ENCODE results near the gene COA7. TPM values are rescaled to one million over a fixed set of nuclear protein-coding genes. Genes with fewer than 3 reads are reported as not detected.

The COA7 gene
- total RNA-seq, 1 donor from 2014 or later = 12.0 TPM

DNA sequence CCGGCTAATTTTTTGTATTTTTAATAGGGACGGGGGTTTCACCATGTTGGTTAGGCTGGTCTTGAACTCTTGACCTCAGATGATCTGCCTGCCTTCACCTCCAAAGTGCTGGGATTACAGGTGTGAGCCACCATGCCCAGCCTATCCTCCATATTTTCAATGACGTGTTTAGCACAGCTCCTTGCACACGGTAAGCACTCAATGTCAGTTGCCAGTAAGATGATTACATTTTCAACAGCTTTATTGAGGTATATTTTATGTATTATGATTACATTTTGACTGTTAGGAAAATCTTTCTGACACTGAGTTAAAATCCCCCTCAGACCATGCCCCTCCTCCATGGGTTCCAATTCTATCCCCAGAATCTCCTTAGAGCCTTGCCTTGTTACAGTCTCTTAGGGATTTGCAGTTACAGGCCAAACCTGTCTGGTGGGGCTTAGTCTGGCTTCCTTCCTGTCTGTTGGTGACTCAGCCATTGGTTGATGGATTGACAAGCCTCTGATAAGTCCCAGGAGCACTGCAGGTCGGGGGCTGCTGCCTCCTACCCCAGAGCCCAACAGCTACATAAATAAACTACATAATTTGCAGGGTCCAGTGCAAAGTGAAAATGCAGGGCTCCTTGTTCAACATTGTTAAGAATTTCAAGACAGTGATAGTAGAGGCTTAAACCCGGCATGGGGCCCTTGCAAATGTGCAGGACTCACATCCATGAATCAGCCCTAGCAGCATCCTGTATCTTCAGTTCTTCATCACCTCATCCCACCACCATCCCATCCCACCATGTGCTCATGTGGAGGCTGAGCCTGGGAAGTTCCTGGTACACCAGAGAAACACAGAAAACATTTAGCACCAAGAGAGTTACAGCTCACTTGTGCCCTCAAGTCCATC, 23.4 kb downstream of the COA7 start:
- Histone ChIP-seq H3K36me3 (ENCODE audit: control insufficient read depth in 3 of 3, insufficient read depth in 3 of 3, low read length in 3 of 3) (no peaks in the 10 kb centered on the region), H3K9ac (ENCODE audit: low read depth in 1 of 3, low read length in 3 of 3) (no peak overlapping the region), H3K4me1 (ENCODE audit: control insufficient read depth in 3 of 3, insufficient read depth in 3 of 3, low read length in 3 of 3) (peaks cover 26 to 30% (median 28%) of the 10 kb centered on the region in 3 donors), H3K4me3 (ENCODE audit: low read length in 3 of 3) (no peak overlapping the region), H3K9me3 (ENCODE audit: control insufficient read depth in 3 of 3, low read length in 3 of 3) (no peaks in the 10 kb centered on the region), H3K27me3 (ENCODE audit: control insufficient read depth in 3 of 3, insufficient read depth in 3 of 3, low read length in 3 of 3) (no peaks in the 10 kb centered on the region), H3K27ac (ENCODE audit: low read depth, low read length) (peak overlapping the region; percentile 79)

GRCh38 chr1:52673513-52673912, 24.6 kb downstream of the COA7 start:
- no peaks in the 10 kb centered on the region for H3K27me3 ChIP-seq (ENCODE audit: control insufficient read depth in 3 of 3, insufficient read depth in 3 of 3, low read length in 3 of 3)
- no peak overlapping the region for H3K9ac ChIP-seq (ENCODE audit: low read depth in 1 of 3, low read length in 3 of 3)
- peaks cover 20 to 26% (median 25%) of the 10 kb centered on the region in 3 donors for H3K4me1 ChIP-seq (ENCODE audit: control insufficient read depth in 3 of 3, insufficient read depth in 3 of 3, low read length in 3 of 3)
- H3K27ac ChIP-seq (ENCODE audit: low read depth, low read length) = peak overlapping the region; percentile 48
- H3K9me3 ChIP-seq (ENCODE audit: control insufficient read depth in 3 of 3, low read length in 3 of 3) = no peaks in the 10 kb centered on the region
- H3K4me3 ChIP-seq (ENCODE audit: low read length in 3 of 3) = no peak overlapping the region
- H3K36me3 ChIP-seq (ENCODE audit: control insufficient read depth in 3 of 3, insufficient read depth in 3 of 3, low read length in 3 of 3) = no peaks in the 10 kb centered on the region

DNA sequence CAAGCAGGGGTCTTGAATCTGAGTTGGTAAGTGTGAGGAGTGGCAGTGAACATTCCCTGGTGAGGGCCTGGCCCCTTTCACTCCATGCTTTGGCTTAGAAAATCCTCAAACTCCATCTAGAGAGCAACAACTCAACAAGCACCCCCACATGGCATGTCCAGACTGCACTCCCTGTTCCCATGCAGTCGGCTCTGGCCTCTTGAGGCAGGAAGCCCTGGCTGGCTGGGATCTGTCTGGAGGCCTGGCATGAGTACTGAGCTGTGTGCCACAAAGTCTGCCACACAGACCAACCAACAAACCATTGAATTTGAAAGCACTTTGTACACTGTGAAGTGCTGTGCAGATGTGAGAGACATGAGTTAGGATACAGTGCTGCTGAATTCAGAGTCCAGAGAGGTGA, 25.2 kb downstream of the COA7 start:
- H3K27ac ChIP-seq (ENCODE audit: low read depth, low read length) = peak overlapping the region; percentile 48
- H3K9me3 ChIP-seq (ENCODE audit: control insufficient read depth in 3 of 3, low read length in 3 of 3) = no peaks in the 10 kb centered on the region
- H3K4me3 ChIP-seq (ENCODE audit: low read length in 3 of 3) = no peak overlapping the region
- no peaks in the 10 kb centered on the region for H3K36me3 ChIP-seq (ENCODE audit: control insufficient read depth in 3 of 3, insufficient read depth in 3 of 3, low read length in 3 of 3)
- no peaks in the 10 kb centered on the region for H3K27me3 ChIP-seq (ENCODE audit: control insufficient read depth in 3 of 3, insufficient read depth in 3 of 3, low read length in 3 of 3)
- peak overlapping the region in 2 of 3 donors; percentile 14 to 41 for H3K9ac ChIP-seq (ENCODE audit: low read depth in 1 of 3, low read length in 3 of 3)
- H3K4me1 ChIP-seq (ENCODE audit: control insufficient read depth in 3 of 3, insufficient read depth in 3 of 3, low read length in 3 of 3) = peaks cover 20 to 27% (median 25%) of the 10 kb centered on the region in 3 donors

DNA sequence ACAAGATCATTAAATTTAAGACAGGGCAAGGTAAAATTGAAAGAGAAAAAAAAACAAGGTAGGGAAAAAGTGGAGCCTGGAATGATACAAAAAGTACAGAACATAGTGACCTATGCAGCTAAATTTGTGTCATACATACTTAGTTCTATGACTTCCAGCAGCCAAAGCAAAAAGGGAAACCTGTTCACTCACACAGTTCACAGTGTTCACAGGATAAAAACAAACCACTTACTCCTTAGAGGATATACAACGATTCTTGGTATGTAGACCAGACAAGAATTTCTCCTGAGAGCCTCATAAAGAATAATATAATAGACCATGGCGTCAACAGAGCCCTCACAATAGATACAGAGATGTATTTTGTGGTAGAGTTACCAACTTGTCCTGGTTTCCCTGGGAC, 27.5 kb downstream of the COA7 start:
- no peak overlapping the region for H3K9ac ChIP-seq (ENCODE audit: low read depth in 1 of 3, low read length in 3 of 3)

DNA sequence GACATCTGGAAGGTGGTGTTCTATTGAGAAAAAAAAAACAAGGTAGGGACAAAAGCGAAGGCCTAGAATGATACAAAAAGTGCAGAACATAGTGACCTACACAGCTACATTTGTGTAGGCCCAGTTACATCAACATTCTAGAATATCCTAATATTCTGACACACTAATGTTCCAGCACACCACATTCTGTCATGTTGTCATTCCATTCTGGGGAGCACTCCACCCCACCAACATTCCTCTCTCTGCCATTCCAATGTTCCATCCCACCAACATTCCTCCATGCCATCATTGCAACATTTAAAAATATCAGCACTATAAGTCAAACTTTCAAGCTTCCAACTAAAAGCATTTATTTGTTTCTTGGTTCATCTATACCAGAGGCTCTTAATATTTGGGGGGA, 28.5 kb downstream of the COA7 start:
- Histone ChIP-seq H3K4me1 (ENCODE audit: control insufficient read depth in 3 of 3, insufficient read depth in 3 of 3, low read length in 3 of 3) (peaks cover 5 to 15% (median 14%) of the 10 kb centered on the region in 3 donors), H3K27ac (ENCODE audit: low read depth, low read length) (no peak overlapping the region), H3K9ac (ENCODE audit: low read depth in 1 of 3, low read length in 3 of 3) (no peak overlapping the region), H3K9me3 (ENCODE audit: control insufficient read depth in 3 of 3, low read length in 3 of 3) (no peaks in the 10 kb centered on the region), H3K36me3 (ENCODE audit: control insufficient read depth in 3 of 3, insufficient read depth in 3 of 3, low read length in 3 of 3) (no peaks in the 10 kb centered on the region), H3K4me3 (ENCODE audit: low read length in 3 of 3) (no peak overlapping the region), H3K27me3 (ENCODE audit: control insufficient read depth in 3 of 3, insufficient read depth in 3 of 3, low read length in 3 of 3) (no peaks in the 10 kb centered on the region)

More for the DNA sequence above, 27.5 kb downstream of the COA7 start:
- H3K4me1 ChIP-seq (ENCODE audit: control insufficient read depth in 3 of 3, insufficient read depth in 3 of 3, low read length in 3 of 3) = peaks cover 5 to 12% (median 10%) of the 10 kb centered on the region in 3 donors
- H3K4me3 ChIP-seq (ENCODE audit: low read length in 3 of 3) = no peak overlapping the region
- H3K9me3 ChIP-seq (ENCODE audit: control insufficient read depth in 3 of 3, low read length in 3 of 3) = no peaks in the 10 kb centered on the region
- no peaks in the 10 kb centered on the region for H3K36me3 ChIP-seq (ENCODE audit: control insufficient read depth in 3 of 3, insufficient read depth in 3 of 3, low read length in 3 of 3)
- no peak overlapping the region for H3K27ac ChIP-seq (ENCODE audit: low read depth, low read length)
- H3K27me3 ChIP-seq (ENCODE audit: control insufficient read depth in 3 of 3, insufficient read depth in 3 of 3, low read length in 3 of 3) = no peaks in the 10 kb centered on the region

- Histone ChIP-seq H3K36me3 (ENCODE audit: control insufficient read depth in 3 of 3, insufficient read depth in 3 of 3, low read length in 3 of 3) (no peaks in the 10 kb centered on the region), H3K27ac (ENCODE audit: low read depth, low read length) (no peak overlapping the region), H3K4me1 (ENCODE audit: control insufficient read depth in 3 of 3, insufficient read depth in 3 of 3, low read length in 3 of 3) (peaks cover 5 to 15% (median 14%) of the 10 kb centered on the region in 3 donors), H3K27me3 (ENCODE audit: control insufficient read depth in 3 of 3, insufficient read depth in 3 of 3, low read length in 3 of 3) (no peaks in the 10 kb centered on the region), H3K4me3 (ENCODE audit: low read length in 3 of 3) (no peak overlapping the region), H3K9me3 (ENCODE audit: control insufficient read depth in 3 of 3, low read length in 3 of 3) (no peaks in the 10 kb centered on the region), H3K9ac (ENCODE audit: low read depth in 1 of 3, low read length in 3 of 3) (no peak overlapping the region)
Observed at GRCh38 chr1:52668711-52669110, 29.4 kb downstream of the COA7 start.

DNA sequence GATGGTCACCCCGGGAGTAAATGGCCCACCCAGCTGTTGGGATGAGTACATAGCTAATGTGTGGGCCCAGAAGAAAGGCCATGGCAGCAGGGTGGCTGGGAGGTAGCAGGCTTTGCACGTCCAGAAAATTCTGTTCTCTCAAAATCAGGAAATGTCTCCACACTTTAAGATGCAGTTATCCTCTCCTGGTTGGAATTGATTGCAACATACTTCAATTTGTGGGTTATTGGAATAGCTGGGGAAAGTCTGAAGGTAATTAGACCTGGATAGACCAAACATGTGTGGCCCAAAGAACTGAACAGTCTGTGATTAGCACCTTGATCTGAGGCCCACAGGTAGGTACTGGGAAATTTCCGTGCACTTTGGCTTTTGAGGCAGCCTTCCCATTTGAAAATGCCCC, 30.2 kb downstream of the COA7 start:
- Histone ChIP-seq H3K9me3 (ENCODE audit: control insufficient read depth in 3 of 3, low read length in 3 of 3) (no peaks in the 10 kb centered on the region), H3K36me3 (ENCODE audit: control insufficient read depth in 3 of 3, insufficient read depth in 3 of 3, low read length in 3 of 3) (no peaks in the 10 kb centered on the region), H3K9ac (ENCODE audit: low read depth in 1 of 3, low read length in 3 of 3) (no peak overlapping the region), H3K4me3 (ENCODE audit: low read length in 3 of 3) (no peak overlapping the region), H3K4me1 (ENCODE audit: control insufficient read depth in 3 of 3, insufficient read depth in 3 of 3, low read length in 3 of 3) (peaks cover 3 to 13% (median 11%) of the 10 kb centered on the region in 3 donors), H3K27ac (ENCODE audit: low read depth, low read length) (no peak overlapping the region), H3K27me3 (ENCODE audit: control insufficient read depth in 3 of 3, insufficient read depth in 3 of 3, low read length in 3 of 3) (no peaks in the 10 kb centered on the region)

DNA sequence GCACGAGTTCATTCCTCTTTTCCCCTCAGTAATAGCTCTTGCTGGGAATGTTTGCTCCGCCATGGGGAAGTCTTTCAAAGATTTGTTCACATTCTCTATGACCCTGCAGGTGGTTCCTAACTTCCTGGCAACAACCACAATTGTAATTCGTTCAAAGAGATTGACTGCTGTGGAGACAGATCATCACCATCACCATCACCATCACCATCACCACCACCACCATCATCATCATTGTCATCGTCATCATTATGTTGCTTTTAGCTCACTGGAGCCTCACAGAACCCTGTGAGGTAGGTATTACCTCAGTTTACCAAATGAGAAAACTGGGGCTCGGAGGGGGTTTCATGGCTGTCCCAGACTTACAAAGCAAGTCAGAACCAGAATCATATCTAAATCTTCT, 30.9 kb downstream of the COA7 start:
- Histone ChIP-seq H3K9ac (ENCODE audit: low read depth in 1 of 3, low read length in 3 of 3) (no peak overlapping the region), H3K27ac (ENCODE audit: low read depth, low read length) (no peak overlapping the region), H3K4me1 (ENCODE audit: control insufficient read depth in 3 of 3, insufficient read depth in 3 of 3, low read length in 3 of 3) (peaks cover 2 to 10% (median 10%) of the 10 kb centered on the region in 3 donors), H3K36me3 (ENCODE audit: control insufficient read depth in 3 of 3, insufficient read depth in 3 of 3, low read length in 3 of 3) (no peaks in the 10 kb centered on the region), H3K27me3 (ENCODE audit: control insufficient read depth in 3 of 3, insufficient read depth in 3 of 3, low read length in 3 of 3) (no peaks in the 10 kb centered on the region), H3K4me3 (ENCODE audit: low read length in 3 of 3) (no peak overlapping the region), H3K9me3 (ENCODE audit: control insufficient read depth in 3 of 3, low read length in 3 of 3) (no peaks in the 10 kb centered on the region)

GRCh38 chr1:52665006-52665941, 32.9 kb downstream of the COA7 start:
- Histone ChIP-seq H3K27ac (ENCODE audit: low read depth, low read length) (no peak overlapping the region), H3K36me3 (ENCODE audit: control insufficient read depth in 3 of 3, insufficient read depth in 3 of 3, low read length in 3 of 3) (no peaks in the 10 kb centered on the region), H3K9ac (ENCODE audit: low read depth in 1 of 3, low read length in 3 of 3) (no peak overlapping the region), H3K9me3 (ENCODE audit: control insufficient read depth in 3 of 3, low read length in 3 of 3) (no peaks in the 10 kb centered on the region), H3K4me3 (ENCODE audit: low read length in 3 of 3) (no peak overlapping the region), H3K27me3 (ENCODE audit: control insufficient read depth in 3 of 3, insufficient read depth in 3 of 3, low read length in 3 of 3) (no peaks in the 10 kb centered on the region), H3K4me1 (ENCODE audit: control insufficient read depth in 3 of 3, insufficient read depth in 3 of 3, low read length in 3 of 3) (peaks cover 2 to 10% (median 10%) of the 10 kb centered on the region in 3 donors)
